Measurements from ENCODE around the gene OR51G2. TPM values are rescaled to one million over a fixed set of nuclear protein-coding genes. Genes with fewer than 3 reads are reported as not detected.

Gene OR51G2
- total RNA-seq, 1 donor = not detected

DNA sequence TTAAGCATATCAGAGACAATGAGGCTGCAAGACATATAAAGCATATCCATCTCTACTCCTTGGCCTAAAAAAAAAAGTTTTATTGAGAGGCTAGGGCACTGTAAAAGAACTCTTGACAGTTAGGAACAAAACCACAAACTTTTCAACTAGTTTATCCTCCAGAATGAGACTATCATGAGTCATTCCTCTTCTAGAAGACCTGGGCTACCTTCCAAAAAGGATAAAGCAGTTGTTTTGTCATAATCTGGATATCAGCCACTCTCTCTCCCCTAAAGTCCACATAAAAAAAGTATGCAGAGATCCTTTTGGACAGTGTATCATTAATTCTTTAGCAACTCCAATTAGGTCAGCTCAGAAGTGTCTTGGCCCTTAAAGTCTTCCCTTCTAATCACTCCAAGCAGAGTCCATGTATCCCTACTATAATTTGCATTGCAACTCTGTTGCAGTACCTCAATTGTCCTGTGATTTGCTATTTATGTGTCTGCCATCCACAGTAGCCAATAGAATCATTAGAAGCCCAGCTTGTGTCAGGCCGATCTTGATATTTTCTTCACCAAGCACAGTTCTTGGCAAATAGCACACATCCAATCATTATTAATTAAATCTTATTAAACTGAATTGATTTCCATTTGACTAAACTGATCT, 27.0 kb downstream of the OR51G2 start:
- TF ChIP-seq, protein P1, sequence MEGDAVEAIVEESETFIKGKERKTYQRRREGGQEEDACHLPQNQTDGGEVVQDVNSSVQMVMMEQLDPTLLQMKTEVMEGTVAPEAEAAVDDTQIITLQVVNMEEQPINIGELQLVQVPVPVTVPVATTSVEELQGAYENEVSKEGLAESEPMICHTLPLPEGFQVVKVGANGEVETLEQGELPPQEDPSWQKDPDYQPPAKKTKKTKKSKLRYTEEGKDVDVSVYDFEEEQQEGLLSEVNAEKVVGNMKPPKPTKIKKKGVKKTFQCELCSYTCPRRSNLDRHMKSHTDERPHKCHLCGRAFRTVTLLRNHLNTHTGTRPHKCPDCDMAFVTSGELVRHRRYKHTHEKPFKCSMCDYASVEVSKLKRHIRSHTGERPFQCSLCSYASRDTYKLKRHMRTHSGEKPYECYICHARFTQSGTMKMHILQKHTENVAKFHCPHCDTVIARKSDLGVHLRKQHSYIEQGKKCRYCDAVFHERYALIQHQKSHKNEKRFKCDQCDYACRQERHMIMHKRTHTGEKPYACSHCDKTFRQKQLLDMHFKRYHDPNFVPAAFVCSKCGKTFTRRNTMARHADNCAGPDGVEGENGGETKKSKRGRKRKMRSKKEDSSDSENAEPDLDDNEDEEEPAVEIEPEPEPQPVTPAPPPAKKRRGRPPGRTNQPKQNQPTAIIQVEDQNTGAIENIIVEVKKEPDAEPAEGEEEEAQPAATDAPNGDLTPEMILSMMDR (IDR thresholded peaks at IDR 0.05; ENCODE audit: insufficient read depth, low read length) = peak; percentile 19
- no peak overlapping the region for H3K4me3 ChIP-seq (ENCODE audit: low read depth, low read length)
- DNase-seq (ENCODE audit: low read depth) = peak; percentile 75

DNA sequence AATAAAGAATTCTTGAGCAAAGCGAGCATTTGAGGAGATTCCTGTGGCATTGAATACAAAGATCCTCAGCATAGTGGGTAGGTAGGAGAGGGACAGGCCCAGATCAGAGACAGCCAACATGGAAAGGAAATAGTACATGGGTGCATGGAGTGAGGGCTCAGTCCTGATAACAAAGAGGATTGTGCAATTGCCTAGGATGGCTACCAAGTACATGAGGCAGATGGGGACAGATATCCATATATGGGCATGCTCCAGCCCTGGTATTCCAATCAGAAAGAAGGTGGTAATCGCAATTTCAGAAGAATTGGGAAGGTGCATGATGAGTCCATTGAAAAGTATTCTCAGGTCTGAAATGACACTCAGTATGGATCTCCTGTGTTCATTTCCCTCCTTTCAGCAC, 28.9 kb downstream of the OR51G2 start:
- TF ChIP-seq, protein P1 (IDR thresholded peaks at IDR 0.05; ENCODE audit: insufficient read depth, low read length) = no peak
- DNase-seq (ENCODE audit: low read depth) = no peak
- H3K4me3 ChIP-seq (ENCODE audit: low read depth, low read length) = no peak overlapping the region

DNA sequence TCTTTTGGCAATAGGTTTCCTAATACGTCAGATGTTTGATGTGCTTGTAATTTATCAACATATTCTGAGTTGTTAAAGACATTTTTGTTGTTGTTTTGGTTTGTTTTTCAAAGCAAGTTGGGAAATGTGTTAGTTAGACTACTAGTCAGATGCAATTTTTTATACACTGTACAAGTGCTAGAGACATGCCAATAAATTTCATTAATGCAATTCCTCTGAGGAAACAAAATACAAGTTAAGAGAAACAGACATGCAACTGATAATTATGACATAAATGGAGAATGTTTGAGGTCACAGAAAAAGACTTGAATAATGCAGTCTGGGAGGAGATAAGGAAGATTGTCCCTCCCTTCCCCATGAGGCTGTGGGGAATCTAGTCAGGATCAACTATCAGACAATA, 31.6 kb downstream of the OR51G2 start:
- H3K4me3 ChIP-seq (ENCODE audit: low read depth, low read length) = no peak overlapping the region
- TF ChIP-seq, protein P1 (IDR thresholded peaks at IDR 0.05; ENCODE audit: insufficient read depth, low read length) = no peak
- DNase-seq (ENCODE audit: low read depth) = no peak

DNA sequence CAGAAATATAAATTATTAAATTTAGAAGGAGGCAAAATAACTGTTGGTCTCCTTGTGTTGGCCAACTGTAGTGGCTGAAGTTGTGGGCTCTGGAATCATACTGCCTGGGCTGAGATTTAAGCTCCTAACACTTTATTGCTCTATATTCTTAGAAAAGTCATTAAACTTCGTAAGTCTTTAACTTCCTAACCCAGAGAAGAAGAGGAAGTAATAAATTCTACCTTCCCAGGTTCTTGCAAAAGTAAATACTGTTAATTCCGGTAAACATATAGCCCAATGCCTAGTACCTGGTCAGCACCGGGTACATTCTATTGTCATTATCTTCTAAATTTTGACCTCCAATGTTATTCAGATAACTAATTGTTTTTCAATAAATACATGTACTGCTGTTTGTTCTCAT, 33.0 kb downstream of the OR51G2 start:
- TF ChIP-seq, protein P1 (IDR thresholded peaks at IDR 0.05; ENCODE audit: insufficient read depth, low read length) = no peak
- no peak for DNase-seq (ENCODE audit: low read depth)
- H3K4me3 ChIP-seq (ENCODE audit: low read depth, low read length) = no peak overlapping the region

DNA sequence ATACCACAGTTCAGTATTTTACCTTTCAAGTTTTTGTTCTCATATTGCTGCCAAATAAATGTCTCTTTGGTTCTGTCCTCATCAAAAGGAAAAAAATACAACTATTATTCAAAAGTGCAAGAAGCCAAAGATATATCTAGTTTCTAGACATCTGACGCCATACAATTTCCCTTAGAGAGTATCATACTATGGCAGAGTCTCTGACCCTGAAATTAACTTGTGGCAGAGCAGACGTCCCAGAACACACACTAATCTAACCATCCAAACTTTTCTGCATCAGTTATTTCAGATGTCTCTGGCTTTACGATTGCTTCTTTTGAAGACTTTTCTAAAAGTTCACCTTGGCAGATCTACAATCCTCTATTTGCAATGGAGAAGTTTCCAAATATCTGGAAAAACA, 34.8 kb downstream of the OR51G2 start:
- H3K4me3 ChIP-seq (ENCODE audit: low read depth, low read length) = no peak overlapping the region
- TF ChIP-seq, protein P1 (IDR thresholded peaks at IDR 0.05; ENCODE audit: insufficient read depth, low read length) = no peak
- DNase-seq (ENCODE audit: low read depth) = no peak

DNA sequence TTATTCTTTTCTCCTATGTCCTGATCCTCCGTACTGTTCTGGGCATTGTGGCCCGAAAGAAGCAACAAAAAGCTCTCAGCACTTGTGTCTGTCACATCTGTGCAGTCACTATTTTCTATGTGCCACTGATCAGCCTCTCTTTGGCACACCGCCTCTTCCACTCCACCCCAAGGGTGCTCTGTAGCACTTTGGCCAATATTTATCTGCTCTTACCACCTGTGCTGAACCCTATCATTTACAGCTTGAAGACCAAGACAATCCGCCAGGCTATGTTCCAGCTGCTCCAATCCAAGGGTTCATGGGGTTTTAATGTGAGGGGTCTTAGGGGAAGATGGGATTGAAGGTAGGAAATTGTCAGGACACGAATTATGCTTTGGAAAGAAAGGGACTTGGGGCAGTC, 36.6 kb downstream of the OR51G2 start:
- TF ChIP-seq, protein P1 (IDR thresholded peaks at IDR 0.05; ENCODE audit: insufficient read depth, low read length) = no peak

More for the DNA sequence above, 36.6 kb downstream of the OR51G2 start:
- no peak for DNase-seq (ENCODE audit: low read depth)
- H3K4me3 ChIP-seq (ENCODE audit: low read depth, low read length) = no peak overlapping the region
